ENCODE results near the gene RBM28.
A peak's percentile ranks its signal among the peaks of the same experiment; 100 is the strongest.

The RBM28 gene

DNA sequence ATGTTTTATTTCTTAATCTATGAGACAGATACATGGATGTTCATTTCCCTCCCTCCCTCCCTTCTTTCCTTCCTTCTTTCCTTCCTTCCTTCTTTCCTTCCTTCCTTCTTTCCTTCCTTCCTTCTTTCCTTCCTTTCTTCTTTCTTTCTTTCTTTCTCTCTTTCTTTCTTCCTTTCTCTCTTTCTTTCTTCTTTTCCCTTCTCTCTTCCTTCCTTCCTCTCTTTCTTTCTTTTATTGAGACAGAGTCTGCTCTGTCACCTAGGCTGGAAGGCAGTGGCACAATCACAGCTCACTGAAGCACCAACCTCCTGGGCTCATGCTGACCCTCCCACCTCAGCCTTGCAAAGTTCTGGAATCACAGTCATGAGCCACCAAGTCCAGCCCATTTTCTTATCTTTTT lies 23.3 kb upstream of the RBM28 start:
- DNase-seq = no peak

DNA sequence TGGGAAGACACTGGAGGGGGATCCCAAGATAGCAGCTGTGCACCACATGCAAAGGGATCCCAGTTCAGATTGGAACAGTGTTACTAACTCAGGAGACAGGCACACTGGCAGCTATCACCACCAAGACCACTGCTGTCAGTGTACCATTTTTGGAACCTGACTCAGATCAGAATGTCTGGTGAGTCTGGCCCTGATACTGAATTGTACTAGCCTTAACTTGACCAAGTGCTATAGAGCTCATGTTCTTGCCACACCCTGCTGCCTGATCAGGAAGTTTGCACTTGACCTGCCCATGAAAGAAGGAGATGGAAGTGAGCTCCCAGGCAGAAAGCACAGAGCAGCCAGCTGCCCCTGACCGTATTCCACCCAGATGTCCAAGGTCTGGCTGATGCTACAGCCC lies 22.6 kb upstream of the RBM28 start:
- DNase-seq = no peak

DNA sequence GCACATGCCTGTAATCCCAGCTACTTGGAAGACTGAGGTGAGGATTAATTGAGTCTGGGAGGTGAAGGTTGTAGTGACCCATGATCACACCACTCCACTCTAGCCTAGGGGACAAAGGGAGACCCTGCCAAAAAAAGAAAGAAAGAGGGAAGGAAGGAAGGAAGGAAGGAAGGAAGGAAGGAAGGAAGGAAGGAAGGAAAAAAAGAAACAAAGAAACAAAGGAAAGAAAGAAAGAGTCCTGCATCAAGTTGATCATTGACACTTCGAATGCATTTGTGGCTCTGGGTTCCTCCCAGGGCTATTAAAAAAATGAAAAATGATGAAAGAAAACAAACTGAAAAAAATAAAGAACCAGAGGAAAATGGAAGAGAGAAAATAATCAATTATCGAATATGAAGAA lies 21.7 kb upstream of the RBM28 start:
- DNase-seq = no peak

DNA sequence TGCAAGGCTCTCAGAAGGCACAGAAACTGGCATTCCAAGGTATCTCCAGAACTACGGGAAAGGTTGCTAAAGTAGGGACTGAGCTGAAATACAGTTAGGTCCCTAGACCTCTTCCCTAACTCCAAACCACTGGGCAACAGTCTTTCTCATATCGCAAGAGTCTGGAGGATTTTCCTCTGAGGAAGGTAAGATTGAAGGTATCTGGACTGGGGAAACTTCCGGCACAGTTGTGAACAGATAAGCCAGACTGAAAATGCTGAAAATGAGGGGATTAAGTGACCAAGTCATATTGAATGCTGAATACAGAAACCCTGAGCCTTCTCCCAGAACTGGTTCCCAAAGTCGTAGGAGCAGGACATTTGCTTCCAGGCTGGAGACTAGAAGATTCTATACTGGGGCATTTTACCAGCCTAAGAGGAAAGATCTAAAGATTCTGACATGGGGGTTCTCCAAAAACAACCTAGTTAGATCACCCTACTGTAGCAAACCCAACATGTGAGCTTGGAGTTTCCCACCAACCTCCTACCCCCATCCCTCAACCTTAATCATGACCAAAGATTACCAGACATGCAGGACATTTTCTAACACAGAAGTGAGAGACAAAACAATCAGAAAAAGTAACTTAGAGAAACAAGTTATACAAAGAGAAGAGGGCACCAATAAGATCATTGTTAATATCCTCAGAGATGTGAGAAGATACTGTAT lies 20.6 kb upstream of the RBM28 start:
- no peak for DNase-seq

DNA sequence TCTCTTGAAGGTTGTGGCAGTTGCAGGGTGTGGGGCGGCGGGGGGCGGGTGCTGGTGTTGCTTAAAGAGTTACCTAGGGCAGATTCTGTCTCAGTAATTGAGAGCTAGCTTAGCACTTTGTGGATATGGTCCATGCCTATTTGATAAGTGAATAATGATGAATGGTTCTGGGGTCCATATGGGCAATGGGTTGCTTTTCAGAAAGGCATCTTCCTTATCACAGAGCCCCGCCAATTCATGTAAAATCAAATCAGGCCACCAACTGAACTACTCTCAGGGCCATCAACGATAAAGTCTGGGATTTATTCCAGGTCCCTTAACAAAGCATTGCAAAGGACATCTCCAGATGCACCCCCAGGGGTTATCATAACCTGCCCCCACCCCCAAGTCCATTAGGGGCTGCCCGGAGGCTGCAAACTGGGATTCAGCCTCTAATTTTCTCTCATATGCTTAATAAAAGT lies 19.6 kb upstream of the RBM28 start:
- no peak for DNase-seq

DNA sequence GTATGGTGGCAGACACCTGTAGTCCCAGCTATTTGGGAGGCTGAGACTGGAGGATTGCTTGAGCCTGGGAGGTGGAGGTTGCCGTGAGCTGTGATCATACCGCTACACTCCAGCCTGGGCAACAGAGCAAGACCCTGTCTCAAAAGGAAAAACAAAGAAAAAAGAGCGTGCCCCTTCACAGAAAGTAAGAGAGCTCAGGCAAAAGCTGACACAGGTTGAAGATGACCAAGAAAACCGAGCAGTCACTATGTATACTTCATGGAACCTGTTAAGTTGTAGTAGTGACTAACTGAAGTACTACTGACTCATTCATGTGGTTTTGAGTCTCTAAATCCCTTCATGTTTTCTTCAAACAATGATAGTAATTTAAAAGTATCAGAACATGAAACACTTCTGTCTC lies 19.0 kb upstream of the RBM28 start:
- DNase-seq = no peak

DNA sequence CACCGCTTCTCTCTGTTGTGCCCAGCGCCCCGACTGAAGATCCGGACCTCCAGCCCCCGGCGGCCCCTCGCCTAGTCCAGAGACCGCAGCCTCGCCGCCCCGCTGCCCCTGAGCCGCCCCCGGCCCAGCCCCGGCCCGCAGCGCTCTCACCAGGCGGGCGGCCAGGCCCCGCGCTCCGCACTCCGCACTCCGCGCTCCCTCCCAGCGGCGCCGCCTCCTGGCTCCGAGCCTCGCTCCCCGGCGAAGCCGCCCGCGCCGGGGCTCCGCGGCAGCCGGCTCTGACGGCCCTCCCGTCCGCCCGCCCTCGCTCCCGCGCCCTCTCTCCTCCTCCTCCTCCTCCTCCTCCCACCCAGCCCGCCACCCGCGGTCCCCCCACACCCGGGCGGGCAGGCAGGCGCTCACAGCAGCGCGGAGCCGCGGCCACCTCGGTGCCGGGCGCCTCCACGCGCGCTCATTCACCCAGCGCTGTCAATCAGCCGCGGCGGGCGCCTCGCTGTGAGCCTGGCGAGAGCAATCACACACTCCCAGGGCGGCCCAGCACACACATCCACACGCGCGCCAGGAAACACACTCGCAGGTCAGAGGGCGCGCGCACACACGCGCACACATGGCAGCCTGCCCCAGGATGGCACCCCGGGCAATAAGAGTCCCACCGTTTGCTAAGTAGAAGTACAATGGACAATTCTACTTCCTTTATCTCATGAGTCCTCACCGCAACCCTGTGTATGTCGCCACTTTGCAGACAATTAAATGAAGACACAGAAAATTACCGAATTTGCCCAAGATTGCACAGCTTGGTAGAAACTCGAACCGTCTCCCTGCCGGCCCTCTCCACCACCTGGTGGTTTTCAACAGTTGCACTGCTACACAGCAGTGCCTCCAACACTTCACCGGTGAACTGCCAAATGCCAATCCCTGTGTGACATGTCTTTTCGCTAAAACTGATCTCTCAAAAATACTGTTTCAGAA lies 18.0 kb upstream of the RBM28 start, which contains the start of gene PRRT4:
TSS of gene PRRT4 (minus strand) at position 280 of the 969 bp plus-strand sequence.
- no peak for DNase-seq

DNA sequence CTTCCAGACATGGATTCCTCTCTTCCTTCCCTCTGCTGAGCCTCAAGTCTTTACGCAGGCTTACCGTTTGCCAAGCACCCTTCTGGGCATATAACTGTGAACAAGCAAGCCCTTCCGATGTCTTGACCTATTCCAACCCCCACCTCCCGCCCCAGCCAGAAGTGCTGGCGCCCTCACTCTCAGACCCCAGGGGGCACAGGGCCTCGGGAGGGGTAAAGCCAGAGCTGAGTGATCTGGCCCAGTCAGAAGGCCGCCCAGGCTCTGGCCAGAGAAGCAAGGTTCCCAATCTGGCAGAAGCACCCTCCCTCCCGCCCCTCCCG lies 16.6 kb upstream of the RBM28 start:
- no peak for DNase-seq

DNA sequence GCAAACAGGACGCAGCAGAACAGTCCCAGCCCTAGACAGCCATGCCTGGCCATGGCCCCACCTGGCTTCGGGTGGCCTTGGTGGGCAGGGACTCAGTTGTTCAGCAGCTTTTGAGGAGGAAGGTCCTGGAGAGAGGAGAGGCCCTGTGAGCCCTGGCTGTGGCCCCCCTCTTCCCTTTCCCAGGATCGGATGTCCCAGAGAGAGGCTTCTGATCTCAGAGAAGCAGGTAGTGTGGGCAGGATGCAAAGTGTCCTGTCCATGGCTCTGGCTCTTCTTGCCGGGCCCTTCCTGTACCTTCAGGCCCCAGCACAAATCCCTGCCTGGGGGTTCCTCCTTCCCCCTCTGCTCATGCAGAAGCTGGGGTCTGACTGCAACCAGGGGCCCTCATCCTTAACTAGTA lies 16.2 kb upstream of the RBM28 start:
- DNase-seq = no peak

DNA sequence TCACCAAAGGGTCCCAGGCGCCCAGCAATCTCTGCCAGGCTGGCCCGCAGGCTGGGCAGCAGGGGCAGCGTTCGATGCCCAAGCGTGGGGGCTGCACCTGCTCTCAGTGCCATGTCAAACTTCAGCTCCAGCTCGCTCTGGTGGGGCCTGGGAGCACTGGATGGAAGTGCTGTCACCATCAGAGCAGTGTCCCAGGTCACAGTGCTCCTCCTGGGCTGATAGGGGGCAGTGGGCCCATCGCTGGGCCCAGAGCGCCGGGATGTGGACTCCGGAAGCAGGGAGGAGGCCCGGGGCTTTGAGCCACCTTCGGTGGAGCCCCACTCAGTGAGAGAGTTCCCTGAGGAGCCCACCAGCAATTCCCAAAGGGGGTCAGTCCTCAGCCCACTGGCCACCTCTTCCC lies 15.6 kb upstream of the RBM28 start:
- DNase-seq = no peak

DNA sequence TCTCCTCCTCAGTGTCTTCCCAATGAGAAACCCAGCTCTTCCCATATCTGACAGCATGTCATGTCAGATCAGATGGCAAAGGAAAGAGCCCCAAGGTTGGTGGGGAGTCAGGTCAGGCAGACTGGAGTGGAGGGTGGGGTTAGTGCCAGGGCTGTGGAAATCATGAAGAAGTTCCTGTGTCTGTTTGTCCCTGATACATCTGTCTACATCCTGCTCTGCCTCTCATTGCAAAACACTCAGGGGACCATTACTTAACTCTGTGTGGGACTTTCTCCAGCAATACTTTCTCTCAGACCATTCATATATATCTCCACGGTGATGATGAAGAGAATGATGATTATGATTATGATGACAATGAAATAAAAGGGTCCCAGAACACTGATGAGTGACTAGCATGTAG lies 14.5 kb upstream of the RBM28 start:
- DNase-seq = no peak

DNA sequence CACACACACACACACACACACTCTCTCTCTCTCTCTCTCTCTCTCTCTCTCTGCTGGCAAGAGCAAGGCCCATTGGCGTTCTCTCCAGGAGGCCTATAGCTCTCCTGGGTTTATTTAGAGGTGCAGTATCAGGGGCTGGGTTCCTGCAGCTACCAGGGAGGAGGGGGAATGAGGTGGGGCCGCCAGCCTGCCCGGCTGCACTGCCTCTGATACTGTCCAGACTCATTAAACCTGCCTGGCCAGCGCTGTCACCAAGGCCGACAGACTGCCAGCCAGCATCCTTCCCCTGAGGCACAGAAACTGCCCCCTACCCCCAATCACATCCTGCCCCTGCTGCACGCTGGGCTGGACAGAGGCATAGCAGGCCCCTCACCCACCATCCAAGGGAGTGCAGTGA lies 13.5 kb upstream of the RBM28 start:
- no peak for DNase-seq

DNA sequence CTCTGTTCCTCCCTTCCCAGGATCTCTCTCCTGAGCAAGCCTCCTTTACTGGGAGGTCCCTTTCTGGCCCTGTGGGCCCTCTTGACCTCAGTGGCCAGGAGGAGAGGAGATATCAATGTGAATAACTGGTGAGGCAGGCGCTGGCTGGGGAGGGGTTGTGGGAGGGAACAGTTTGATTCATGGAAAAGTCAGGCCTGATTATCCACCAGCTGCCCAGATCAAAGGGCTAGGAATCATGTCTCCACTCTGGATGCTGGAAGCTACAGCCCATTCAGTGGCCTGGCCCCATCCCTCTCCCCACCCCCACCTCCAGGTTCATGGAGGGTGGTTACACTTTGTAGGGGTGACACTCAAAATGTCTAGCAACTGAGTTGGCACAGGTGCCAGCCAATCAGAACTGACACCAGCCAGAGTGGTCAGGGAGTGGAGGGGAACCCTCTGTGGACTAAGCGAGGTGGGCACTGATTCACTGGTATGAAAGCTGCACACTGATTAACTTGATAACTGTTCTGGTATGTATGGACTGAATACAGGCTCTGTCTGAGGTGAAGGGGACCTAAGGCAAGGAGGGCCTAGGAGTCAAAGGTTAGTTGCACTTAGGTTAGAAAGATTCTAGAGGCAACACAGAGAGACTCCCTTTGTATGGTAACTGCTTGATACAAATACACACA lies 13.0 kb upstream of the RBM28 start:
- DNase-seq = no peak

DNA sequence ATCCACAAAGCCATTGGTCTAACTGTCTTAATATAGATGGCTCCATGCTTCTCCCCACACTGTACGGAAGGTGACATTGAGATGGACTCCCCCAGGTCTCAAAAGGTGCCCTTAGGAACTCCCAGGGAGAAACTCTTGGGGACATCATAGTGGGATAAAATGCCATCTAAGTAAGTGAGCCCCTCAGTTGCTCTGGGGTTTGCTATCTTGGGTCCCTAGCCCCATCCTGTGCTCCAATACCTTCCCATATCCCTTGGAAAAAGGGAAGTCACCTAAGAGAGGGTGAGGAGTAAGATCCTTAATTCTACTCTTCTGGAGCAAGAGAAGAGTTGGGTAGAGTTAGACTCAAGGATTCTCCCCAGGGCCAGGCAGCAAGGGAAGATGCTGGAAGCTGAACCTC lies 9.9 kb upstream of the RBM28 start:
- DNase-seq = no peak

DNA sequence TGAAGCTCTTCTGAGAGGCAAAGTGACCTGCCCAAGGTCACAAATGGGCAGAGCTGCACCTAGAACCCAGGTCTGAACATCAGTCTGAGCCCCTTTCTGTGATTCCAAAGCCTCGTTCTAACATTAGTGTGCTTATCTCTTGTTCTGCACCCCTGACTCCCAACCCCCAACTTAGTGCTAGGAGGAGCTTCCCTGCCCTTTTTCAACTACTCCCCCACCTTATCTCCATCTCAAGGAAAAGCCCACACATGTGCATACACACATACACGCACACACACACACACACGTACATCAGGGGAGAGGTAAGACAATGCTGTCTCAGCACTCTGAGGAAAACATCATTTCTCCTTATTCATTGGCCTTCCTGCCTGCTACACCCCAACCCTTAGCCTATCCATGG lies 9.5 kb upstream of the RBM28 start:
- no peak for DNase-seq

DNA sequence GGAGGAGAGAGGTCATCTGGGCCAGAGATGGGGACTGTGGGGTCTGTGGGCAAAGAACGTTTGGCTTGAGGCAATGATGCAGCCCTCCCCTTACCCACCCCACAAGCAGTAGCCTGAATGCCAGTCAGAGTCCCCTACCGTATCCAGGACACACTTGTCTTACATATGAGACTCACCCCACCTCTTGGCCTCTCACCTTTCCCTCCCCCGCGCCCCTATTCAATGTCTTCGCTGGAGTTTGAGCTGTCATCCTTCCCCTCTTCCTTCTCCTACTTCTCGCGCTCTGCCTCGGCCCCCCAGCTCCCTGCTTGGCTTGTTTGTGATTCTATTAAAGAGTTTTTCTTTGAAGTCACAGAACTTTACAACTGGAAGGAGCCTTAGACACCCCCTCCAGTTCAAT lies 8.9 kb upstream of the RBM28 start:
- DNase-seq = no peak

DNA sequence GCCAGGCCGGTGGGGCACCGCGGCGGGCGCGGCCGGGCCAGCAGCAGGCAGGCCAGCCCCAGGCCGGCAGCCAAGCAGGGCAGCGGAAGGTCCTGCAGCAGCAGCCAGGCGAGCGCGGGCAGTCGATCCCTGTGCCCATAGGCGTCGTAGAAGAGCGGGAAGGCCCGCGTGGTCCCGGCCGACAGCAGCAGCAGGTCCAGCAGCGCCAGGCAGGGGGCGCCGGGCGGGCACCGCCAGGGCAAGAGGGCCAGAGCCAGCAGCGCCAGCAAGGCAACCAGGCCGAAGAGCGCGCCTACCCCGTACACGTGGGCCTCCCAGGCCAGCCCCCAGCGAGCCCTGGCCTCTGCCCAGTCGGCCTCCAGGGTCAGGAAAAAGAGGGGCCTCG lies 8.4 kb upstream of the RBM28 start:
- DNase-seq = peak; percentile 19

DNA sequence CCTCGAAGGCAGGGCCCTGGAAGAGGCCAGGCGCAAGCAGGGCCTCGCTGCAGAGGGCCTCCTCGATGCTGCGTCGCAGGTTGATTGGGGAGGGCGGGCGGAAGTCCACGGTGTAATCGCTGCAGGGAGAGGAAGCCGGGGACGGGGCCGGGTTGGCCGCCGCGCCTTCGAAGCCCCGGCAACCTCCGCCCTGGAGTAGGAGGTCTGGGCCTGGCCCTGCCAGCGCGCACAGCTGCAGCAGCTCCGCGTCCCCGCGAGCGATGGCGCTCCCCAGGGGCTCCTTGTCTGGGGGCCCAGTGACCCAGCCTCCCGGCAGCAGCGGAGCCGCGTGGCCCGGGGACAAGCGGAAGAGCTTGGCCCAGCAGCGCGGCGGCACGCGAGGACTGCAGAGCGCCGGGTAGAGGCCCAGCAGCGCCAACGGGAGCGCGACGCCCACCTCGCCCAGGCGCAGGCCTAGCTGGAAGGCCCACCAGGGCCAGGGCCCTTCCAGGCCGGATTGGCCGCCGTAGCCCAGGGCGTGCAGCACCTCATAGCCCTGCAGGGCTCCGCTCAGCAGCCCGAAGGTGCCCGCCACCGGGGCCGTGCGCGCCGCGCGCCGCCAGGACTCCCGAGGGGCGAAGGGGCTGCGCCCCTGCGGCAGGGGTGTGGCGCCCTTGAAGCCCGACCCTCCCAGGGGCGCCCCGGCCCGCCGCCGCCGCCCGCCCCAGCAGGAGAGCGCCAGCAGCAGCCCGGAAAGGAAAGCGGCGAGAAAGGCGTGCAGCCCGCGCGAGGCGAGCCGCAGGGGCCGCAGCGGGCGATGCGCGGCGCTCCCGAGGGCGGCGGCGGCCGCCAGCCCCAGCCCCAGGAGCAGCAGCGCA lies 7.8 kb upstream of the RBM28 start:
- DNase-seq = no peak

DNA sequence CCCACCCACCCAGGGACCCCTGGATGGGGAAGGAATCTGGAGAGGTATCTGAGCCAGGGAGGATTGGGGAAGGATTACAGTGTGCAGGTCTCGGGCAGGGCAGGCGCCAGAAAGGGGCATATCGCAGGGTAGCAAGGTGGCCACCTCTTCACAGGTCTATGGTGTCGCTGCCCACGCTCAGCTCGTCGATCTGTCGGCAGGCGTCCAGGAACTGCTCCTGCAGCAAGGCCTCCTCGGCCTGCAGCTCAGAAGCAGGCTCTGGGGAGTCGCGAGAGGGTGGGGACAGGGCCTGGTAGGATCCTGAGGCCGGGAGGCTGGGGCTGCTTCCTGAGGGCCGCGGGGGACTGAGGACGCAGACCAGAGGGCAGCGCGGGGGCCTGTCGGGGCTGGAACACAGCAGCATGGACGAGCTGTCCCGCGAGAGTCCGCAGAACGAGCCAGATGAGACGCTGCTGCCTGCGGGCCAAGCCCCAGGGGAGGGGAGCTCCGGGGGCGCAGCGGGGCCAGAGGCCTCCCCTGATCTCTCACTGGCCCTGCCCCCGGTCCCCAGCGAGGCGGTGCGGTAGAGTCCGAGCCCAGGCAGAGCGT lies 7.1 kb upstream of the RBM28 start:
- DNase-seq = no peak

DNA sequence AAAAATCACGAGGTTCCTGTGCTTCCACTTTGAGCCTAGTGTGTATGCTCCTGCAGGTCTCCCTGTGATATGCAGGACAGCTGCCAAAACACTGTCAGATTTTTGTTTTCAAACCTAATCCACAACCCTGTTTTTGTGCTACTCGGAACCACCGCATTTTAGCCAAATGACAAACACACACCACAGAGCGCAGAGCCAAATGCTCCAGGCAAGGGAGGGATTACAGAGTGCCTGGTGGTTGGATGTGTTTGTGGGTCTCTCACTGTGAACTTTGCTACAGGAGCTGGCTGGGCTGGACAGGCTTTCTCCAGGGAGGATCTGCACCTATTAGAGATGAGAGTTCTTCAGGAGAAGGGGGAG lies 5.7 kb upstream of the RBM28 start:
- no peak for DNase-seq

DNA sequence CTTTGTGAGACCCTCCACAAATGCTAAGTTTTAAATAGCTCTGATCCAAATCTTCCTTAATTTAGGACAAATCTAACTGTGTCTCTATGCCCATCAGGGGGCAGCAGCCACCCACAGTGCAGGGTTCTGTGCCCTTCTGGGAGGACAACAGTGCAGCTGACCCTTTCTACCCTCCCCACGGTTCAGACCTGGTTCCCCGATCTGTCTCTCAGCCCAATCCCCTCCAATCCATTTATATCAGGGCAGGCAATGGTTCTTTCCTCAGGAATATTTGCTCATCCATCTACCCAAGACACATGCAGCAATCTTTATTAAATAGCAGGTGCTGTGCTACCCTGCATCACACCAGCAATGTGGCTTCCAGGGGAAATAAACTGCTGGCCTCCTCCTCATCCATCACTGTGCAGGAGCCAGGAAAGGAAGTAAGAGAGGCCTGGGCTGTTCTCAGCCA lies 4.0 kb upstream of the RBM28 start:
- DNase-seq = peak; percentile 49

DNA sequence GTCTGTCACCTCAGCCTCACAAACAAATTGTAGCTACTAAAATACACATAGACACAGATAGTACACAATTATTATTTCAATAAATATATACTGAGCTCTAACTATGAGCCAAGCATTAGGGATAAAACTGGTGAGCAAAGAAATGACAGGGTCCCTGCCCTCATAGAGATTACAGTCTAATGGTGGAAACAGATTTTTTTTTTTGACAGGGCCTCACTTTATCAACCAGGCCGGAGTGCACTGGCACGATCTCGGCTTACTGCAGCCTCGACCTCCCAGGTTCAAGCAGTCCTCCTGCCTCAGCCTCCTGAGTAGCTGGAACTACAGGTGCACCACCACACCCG lies 695 bp upstream of the RBM28 start:
- no peak for DNase-seq

DNA sequence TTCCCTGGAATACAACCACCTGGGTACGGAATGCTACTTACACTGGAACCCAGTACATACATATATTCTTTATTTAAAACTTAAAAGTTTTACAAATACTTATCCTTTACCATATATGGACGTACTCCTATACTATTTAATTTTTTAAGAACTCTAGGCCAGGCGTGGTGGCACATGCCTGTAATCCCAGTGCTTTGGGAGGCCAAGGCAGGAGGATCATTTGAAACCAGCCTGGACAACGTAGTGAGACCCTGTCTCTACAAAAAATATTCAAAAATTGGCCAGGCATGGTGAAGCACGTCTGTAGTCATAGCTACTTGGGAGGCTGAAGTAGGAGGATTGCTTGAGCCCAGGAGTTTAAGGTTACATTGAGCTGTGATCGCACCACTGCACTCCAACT lies 2.0 kb downstream of the RBM28 start:
- no peak for DNase-seq

Measured in stimulated activated CD4-positive, alpha-beta T cell treated with anti-CD3 and anti-CD28 coated beads, Interleukin-1b, Interleukin-23, amount 100 ng/mL, for 48 hours (primary cell).